Keratinocyte (primary cell): ENCODE results near the gene WNT1. TPM values are rescaled to one million over a fixed set of nuclear protein-coding genes. Genes with fewer than 3 reads are reported as not detected.

Source experiments
- DNase-seq: peaks from one replicate; pipeline ENCODE4 v3.0.0-alpha.2; 2011; ENCODE audit warnings: low read depth, missing footprints, low spot score
- FAIRE-seq: peaks from 2 replicates; lab custom pipeline; 2011; peaks lifted over from hg19 to GRCh38; lab: Jason Lieb, UNC
- H2AFZ ChIP-seq: 2 replicates; pipeline ENCODE4 v1.6.0; 2012; ENCODE audit warnings: low read length, control low read depth, inconsistent platforms; ENCODE audit not compliant: control insufficient read depth
- H3K27ac ChIP-seq: 2 replicates; pipeline ENCODE4 v1.5.1; 2011; ENCODE audit warnings: low read length; ENCODE audit not compliant: control insufficient read depth, insufficient read depth
- H3K27me3 ChIP-seq: 3 replicates; pipeline ENCODE4 v1.6.0; 2011; ENCODE audit warnings: low read length; ENCODE audit not compliant: control insufficient read depth, insufficient read depth; ENCODE audit errors: extremely low read depth
- H3K36me3 ChIP-seq, 2 experiments: 2 replicates in 1 of 2; 3 replicates in 1 of 2; pipeline ENCODE4 v1.5.1; 2011; ENCODE audit warnings: low read length in 2 of 2, mild to moderate bottlenecking in 1 of 2; ENCODE audit not compliant: control insufficient read depth in 2 of 2, insufficient read depth in 2 of 2; ENCODE audit errors: extremely low read depth in 1 of 2
- H3K4me1 ChIP-seq: 3 replicates; pipeline ENCODE4 v1.5.1; 2011; ENCODE audit warnings: low read length; ENCODE audit not compliant: control insufficient read depth, insufficient read depth; ENCODE audit errors: extremely low read depth
- H3K4me2 ChIP-seq: 3 replicates; pipeline ENCODE4 v1.6.0; 2011; ENCODE audit warnings: low read depth, low read length; ENCODE audit not compliant: control insufficient read depth, insufficient read depth; ENCODE audit errors: extremely low read depth
- H3K4me3 ChIP-seq, 3 experiments: fragments of 200-600 bp in 1 of 3; sonication (generic) in 1 of 3; 2 replicates in 2 of 3; 3 replicates in 1 of 3; pipeline ENCODE4 v1.5.1; 2011 to 2016; ENCODE audit warnings: low read length in 3 of 3, mild to moderate bottlenecking in 3 of 3, control low read depth in 2 of 3, inconsistent platforms in 1 of 3, low read depth in 1 of 3, mixed read lengths in 1 of 3, mixed run types in 1 of 3, moderate library complexity in 1 of 3; ENCODE audit not compliant: control insufficient read depth in 2 of 3, insufficient read depth in 2 of 3; ENCODE audit errors: extremely low read depth in 1 of 3
- H3K79me2 ChIP-seq: 2 replicates; pipeline ENCODE4 v1.6.0; 2012; ENCODE audit warnings: low read length; ENCODE audit not compliant: control insufficient read depth, insufficient read depth
- H3K9ac ChIP-seq: 3 replicates; pipeline ENCODE4 v1.6.0; 2011; ENCODE audit warnings: low read length; ENCODE audit not compliant: control insufficient read depth, insufficient read depth; ENCODE audit errors: extremely low read depth
- H3K9me1 ChIP-seq: 3 replicates; pipeline ENCODE4 v1.6.0; 2011; ENCODE audit warnings: low read length; ENCODE audit not compliant: control insufficient read depth, insufficient read depth; ENCODE audit errors: extremely low read depth
- H3K9me3 ChIP-seq: 2 replicates; pipeline ENCODE4 v1.5.1; 2012; ENCODE audit warnings: low read depth, low read length; ENCODE audit not compliant: control insufficient read depth
- H4K20me1 ChIP-seq: 3 replicates; pipeline ENCODE4 v1.6.0; 2011; ENCODE audit warnings: low read length; ENCODE audit not compliant: control insufficient read depth, insufficient read depth; ENCODE audit errors: extremely low read depth
- CTCF ChIP-seq, 3 experiments: IDR thresholded peaks in 1 of 3; conservative IDR thresholded peaks in 1 of 3; optimal IDR thresholded peaks in 1 of 3; 2 replicates in 2 of 3; 3 replicates in 1 of 3; pipeline versions ENCODE3 to v1.5.1; 2011; ENCODE audit warnings: low read length in 3 of 3, mild to moderate bottlenecking in 3 of 3, moderate library complexity in 2 of 3, control low read depth in 1 of 3, inconsistent platforms in 1 of 3; ENCODE audit not compliant: insufficient read depth in 2 of 3; ENCODE audit errors: extremely low read depth in 1 of 3
- EZH2 ChIP-seq: IDR thresholded peaks from one replicate; pipeline ENCODE4 v1.6.1; 2012; ENCODE audit warnings: inconsistent platforms, mild to moderate bottlenecking, low read length, moderate library complexity
- dilution Hi-C: fragments of 300-500 bp; cut with MboI; formaldehyde crosslinking; loops from one replicate; pipeline ENCODE4 v1.7.0; 2020; ENCODE audit warnings: low sequenced_read_pairs; ENCODE audit not compliant: extremely low pct_ligation_motif_present
- polyA plus RNA-seq, 5 experiments: library from polyadenylated mRNA; depleted of rRNA in 3 of 5; stranded (reverse) in 3 of 5; stranded (forward) in 1 of 5; unstranded in 1 of 5; fragments of >200 nt; gene quantifications; 1 replicate in 1 of 5; 2 replicates in 3 of 5; 3 replicates in 1 of 5; pipeline versions ENCODE4 v1.2.1 to v1.2.3, GENCODE V29; 2011 to 2012; ENCODE audit warnings: missing spikeins in 2 of 5, low read depth in 1 of 5, low replicate concordance in 1 of 5

WNT1 gene
- polyA plus RNA-seq, 1 donor (not counting 4 experiments of a cell fraction or from before 2014, with no cell fraction given), result not detected

- Histone ChIP-seq H3K79me2 (no peaks in the 10 kb centered on the region), H3K27ac (no peak overlapping the region), H3K9ac (no peak overlapping the region), H3K9me3 (no peaks in the 10 kb centered on the region), H4K20me1 (no peaks in the 10 kb centered on the region), H3K4me3 (no peak overlapping the region), H3K27me3 (peaks cover 88% of the 10 kb centered on the region), H3K4me1 (peaks cover 18% of the 10 kb centered on the region), H3K4me2 (no peak overlapping the region), H3K36me3 (no peaks in the 10 kb centered on the region), H3K9me1 (no peaks in the 10 kb centered on the region), H2AFZ (no peak overlapping the region)
- FAIRE-seq (no peak), DNase-seq (no peak)
- TF ChIP-seq EZH2, result no peak
- dilution Hi-C loops, result no loop called here
Observed at GRCh38 chr12:48982397-48983080, 4.4 kb downstream of the WNT1 start.

- TF ChIP-seq CTCF (optimal IDR thresholded peaks at IDR 0.05 in 1 of 3, IDR thresholded peaks at IDR 0.05 in 1 of 3, conservative IDR thresholded peaks at IDR 0.05 in 1 of 3; ENCODE audit: extremely low read depth in 1 of 3, insufficient read depth in 2 of 3, low read length in 3 of 3) (no peak), EZH2 (no peak)
- Histone ChIP-seq H3K4me2 (no peak overlapping the region), H3K27me3 (peaks cover 63% of the 10 kb centered on the region), H3K4me3 (no peak overlapping the region), H3K9me1 (no peaks in the 10 kb centered on the region), H3K79me2 (no peaks in the 10 kb centered on the region), H3K9me3 (no peaks in the 10 kb centered on the region), H2AFZ (no peak overlapping the region), H3K9ac (no peak overlapping the region), H3K36me3 (no peaks in the 10 kb centered on the region), H3K27ac (no peak overlapping the region), H4K20me1 (no peaks in the 10 kb centered on the region), H3K4me1 (peaks cover 7% of the 10 kb centered on the region)
- FAIRE-seq (no peak), DNase-seq (no peak)
- dilution Hi-C loops, result no loop called here
Observed at GRCh38 chr12:48985475-48985897, 7.4 kb downstream of the WNT1 start.
